Limb (tissue), 2 donors: ENCODE measurements around the gene BCL6.

Experiments used
- DNase-seq, 2 donors: peaks; one replicate each; pipeline ENCODE4 v3.0.0-alpha.2; 2016; ENCODE audit errors: extremely low spot score in 2 of 2

The BCL6 gene

DNA sequence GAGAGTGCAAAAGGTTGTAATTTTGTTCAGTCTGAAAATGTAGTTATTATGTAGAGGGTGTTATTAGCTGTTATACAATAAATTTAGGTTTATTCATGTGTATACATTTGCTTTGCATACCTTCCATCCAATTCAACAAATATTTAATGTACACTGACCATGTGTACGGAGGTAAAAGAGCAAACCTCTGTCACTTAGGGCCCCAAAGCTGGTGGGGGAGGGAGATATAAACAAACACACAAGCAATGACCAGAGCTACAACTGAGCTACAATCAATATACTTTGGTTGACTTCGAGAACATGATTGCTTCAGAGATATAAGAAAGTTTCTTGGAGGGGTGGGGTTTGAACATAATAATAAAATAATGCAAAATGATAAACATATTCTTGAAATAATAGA lies 17.5 kb upstream of the BCL6 start:
- DNase-seq: no peak

DNA sequence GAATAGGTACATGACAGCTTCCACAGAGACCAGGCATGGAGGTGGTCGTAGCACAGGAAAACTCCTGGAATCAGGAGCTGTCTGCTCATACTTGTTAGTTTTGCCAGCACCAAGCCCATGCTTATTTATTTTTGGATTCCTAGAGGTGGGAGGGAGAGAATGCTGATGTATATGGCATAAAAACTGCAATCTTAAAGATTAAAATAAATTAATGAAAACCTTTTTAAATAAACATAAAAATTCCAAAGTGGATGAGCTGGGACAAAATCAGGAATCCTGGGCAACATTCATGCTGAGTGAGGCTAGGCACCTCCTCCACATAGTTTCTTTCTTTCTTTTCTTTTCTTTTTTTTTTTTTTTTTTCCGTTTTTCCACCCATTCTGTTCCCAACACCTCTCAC lies 14.3 kb upstream of the BCL6 start:
- no peak for DNase-seq

DNA sequence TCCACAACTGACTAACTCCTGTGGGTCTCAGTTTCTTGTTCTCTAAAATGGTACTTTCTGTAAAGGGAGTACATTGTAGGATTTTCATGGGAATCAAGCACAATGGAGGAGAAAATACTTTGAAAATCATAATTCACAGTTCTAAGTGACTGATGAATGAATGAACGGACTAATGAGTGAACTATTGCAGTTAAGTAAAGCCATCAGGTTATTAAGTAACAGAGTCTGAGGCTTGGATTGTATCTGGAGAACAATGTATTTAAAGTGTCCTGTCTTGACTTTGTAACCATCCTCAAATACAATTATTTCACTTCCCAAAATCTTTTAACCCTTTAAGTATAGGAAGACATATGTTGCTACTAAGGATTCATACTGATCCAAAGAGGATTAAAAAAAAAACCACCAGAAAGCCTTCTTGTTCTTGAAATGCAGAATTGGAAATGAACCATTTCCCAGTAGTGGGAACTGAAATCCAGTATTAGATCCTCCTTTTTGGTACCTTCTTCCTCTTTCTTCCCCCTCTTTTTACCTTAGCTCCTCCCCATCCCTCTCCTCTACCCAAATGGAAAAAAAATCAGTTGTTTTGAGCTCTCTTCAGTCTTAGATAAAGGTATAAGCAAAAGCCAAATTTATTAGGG lies 13.2 kb upstream of the BCL6 start:
- no peak for DNase-seq

DNA sequence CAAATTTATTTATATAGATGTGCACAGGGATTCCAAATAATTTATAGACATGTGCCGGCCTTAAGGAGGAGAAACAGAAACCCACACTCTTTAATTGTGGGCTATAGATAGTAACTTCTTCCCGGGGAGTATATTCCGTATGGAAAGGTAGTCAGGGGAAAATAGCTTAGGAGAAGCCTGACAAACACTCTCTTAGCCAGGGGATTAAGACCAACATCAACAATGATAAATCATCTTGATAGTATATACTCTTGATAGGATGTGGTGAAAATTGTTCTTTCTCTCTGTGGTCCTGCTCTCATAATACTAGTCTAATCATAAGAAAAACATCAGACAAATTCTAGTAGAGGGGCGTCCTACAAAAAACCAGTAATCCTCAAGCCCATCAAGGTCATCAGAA lies 8.2 kb upstream of the BCL6 start:
- DNase-seq: no peak

DNA sequence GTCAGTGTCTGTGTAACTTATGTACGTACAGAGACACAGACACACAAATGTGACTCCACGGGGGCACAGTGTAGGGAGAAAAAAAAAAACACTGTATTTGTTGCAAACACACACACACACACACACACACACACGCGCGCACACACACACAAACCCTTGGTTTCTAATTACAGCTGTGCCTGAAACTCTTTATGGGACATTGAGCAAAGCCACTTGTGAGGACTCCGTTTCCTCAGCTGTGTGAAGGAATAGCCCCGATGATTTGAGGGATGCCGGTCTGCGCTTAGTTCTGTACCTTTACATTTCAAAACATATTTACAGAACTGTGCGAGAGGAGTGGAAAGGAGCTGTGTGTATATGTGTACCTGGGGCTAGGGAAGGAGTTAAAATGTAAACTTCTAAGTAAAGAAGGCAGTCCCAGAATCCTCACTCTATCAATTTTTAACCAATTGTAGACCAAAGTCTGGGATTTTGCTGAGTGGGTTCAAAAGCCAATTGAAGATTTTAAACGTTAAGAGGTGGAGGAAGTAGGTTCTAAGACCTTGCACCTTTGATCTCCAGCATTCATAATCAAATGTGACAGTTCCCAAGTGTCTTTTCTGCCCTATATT lies 5.3 kb upstream of the BCL6 start:
- DNase-seq: peak in 1 of 2 donors; percentile 67

DNA sequence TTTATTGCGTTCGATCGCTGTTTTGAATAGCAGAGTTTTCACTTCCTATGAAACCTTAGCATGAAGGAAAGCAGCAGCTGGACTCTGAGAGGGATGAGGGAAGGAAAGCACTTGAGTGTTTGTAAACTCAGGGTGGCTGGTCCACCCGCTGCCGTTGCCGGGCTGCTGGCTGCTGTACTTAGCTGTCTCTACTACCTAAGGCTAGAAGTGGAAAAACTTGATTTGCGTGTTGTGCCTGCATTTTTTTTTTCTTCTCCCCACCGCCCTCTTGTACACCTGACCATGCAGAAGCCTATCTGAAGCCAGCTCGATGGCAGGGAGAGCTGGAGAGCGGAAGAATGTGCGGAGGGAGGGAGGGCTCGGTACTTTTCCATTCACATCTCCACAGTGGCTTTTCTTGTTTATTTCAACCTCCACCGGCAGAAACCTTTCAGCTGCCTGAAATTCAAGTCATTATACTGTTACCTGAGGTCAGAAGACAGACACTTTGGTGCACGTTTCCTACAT lies 4.8 kb upstream of the BCL6 start:
- peak; percentile 63 to 68 for DNase-seq

DNA sequence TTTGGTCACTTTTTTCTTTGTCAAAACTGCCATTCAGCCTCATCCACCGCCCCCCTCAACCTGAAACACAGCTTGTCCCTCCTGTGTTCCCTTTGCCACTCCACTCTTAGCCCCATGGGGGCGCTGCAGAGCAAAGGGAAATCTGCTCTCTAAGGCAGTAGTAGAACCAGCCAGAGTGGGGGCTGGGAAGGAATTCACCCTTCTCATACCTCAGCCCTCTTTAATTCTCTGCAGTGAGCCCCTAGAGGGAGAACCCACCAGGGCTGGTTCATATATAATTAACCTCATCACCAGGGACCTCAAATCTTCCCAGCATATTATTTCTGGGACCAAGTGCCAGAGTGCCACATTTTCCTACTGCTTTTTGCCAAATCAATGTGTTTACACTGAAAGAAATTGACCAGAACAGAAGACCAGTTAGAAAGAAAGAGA lies 2.8 kb upstream of the BCL6 start:
- peak; percentile 84 to 92 for DNase-seq

DNA sequence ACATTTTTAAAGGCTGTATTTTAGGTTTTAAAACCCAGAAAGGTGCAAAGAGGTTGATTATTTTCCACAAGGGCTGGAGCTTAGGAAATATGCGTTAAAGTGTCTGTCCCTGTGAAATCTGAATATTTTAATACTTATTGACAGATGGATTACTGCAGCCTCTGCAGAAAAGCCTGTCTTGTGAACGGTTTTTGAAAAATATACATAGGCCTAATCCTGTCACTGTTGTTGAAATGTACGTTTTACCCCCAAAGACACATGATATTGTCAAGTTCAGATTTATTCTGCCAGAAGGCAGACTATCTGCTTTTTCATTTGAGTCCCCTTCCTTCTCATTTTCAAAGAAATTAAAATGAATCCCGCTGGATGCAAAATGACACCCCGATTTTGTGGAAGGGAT lies 2.2 kb upstream of the BCL6 start:
- DNase-seq: no peak

DNA sequence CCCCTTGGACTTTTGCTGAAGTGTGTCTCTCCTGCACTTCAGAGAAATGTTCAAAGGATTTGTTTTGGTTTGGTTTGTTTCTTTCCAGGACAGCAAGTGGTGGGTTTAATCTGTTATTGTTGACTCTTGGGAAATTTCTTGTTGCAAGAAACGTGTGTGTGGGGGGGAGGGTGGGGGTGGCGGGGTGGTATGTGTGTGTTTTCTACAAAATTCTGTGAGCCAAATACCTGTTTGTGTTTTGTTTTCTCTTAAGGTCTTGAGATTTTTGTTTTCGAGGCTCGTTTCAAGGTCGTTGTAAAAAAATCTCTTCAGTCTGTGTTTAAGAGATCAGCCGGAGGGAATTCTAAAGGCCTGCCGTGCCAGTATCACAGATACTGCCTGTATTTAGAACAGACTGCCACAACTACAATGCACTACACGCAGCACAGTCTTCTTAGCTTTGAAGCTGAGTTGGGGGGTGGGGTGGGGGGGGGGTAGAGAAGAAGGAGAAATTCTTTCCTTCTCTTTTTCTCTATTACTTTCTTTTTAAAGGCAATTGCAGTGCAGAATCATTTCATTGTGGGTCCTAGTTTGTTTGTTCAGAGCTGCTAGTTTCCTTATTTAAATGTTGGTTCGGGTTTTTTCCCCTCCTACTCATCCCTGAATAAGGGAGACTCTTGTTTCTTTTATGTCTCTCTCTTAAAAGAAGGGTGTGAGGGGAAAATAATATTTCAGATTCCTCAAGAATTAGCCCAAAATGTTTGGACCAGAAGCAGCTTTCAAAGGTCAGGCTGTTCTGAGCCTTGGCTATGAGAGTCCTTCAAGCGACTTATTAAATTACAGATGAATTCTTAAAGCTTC lies 1.4 kb upstream of the BCL6 start:
- DNase-seq: peak; percentile 55 to 64

DNA sequence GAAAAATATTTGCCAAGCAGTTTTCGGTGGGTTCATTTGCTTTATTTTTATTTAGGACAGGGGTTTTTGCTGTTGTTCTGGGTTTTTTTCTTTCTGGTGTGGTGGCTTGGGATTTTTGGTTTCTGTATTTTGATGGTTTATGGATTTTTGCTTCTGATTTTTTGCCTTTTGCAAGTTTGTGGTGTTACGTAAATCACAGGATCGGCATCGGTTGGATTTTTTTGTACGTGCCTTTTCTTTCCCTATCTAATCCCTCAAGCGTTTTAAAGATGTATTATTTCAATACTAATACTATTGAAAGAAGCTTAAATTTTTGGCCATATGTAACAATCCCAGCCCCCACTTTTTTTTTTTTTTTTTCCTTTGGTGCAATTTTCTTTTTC lies 782 bp upstream of the BCL6 start:
- no peak for DNase-seq

DNA sequence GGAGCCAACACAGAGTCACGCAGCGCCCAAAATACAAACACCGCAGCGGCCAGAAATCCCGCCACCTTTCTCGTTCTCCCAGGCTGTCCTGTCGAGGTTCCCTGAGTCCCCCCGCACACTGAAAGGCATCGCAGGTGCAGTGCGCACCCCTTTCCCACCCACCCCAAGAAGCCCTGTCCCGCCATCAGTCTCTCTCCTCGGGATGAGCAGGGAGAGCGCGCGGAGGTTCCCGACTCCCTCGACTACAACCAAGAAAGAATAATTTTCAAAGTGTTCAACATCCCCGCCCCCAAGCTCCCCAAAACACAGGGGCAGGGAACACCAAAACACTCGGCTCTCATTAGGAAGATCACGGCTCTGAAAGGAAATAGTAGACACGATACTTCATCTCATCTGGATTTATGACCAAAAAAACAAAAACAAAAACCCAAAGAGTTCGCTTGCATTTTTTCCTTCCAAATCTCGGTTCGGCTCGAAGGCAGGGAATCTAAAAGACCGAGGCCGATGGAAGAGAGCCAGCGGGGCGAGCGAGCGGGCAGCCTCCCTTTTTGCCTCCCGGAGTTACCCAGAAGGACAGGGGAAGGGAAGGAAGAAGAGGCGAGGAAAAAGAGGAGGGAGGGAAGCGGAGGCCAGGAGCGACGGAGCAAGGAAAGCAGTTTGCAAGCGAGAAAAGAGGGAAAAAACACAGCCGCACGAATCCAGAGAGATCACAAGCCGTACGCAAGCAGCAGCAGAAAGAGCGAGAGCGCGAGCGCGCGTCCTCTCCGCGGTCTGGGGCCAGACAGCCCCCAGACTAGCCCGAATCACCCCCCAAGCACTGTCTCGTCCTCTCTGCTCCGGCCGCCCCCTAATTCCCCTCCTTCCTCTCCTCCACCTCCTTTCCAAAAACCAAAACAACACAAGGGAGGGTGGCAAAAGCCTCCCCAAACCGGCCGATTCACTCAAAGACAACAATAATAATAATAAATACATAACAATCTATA lies 808 bp downstream of the BCL6 start:
- peak; percentile 75 to 79 for DNase-seq

DNA sequence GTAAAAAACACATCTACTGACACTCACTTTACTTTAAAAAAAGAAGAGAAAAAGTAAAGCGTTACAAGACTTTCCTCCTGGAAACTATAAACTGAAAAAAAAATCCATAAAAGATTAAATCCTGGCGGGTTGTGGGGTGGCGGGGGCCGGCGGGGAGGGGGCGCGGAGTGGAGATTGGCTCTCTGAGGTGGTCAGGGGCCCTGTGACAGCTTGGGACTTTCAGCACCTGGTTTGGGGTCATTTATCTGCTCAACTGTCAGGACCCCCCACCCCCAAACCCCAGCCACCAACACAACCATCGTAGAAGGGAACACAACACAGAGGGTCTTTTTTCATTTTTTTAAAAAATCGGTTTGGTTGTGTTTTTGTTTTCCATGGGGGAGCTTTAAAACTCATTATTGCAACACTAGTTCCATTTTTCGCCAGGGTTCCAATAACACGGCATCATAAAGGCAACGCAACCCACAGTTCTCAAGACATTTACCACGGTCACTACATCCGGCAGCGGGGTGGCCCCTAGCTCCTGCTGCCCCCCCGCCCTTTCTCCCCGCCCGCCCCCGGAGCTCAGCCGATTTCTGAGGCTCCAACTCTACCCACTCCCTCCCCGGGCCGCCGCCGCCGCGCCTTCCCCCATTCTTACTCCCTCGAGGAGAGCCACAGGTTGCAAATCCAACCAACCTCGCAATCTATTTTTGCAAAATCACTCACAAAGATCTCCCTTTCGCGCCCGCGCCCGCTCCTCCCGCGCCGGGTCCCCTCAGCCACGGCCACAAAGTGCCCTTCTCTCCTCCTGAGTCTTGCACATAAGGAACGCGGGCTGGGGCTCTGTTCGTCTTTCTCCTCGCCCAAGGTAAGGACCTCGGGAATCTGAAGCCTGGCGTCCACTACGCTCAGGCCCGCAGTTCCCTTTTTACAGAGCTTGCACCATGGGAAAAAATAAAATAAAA lies 1.8 kb downstream of the BCL6 start:
- peak; percentile 31 to 82 for DNase-seq

DNA sequence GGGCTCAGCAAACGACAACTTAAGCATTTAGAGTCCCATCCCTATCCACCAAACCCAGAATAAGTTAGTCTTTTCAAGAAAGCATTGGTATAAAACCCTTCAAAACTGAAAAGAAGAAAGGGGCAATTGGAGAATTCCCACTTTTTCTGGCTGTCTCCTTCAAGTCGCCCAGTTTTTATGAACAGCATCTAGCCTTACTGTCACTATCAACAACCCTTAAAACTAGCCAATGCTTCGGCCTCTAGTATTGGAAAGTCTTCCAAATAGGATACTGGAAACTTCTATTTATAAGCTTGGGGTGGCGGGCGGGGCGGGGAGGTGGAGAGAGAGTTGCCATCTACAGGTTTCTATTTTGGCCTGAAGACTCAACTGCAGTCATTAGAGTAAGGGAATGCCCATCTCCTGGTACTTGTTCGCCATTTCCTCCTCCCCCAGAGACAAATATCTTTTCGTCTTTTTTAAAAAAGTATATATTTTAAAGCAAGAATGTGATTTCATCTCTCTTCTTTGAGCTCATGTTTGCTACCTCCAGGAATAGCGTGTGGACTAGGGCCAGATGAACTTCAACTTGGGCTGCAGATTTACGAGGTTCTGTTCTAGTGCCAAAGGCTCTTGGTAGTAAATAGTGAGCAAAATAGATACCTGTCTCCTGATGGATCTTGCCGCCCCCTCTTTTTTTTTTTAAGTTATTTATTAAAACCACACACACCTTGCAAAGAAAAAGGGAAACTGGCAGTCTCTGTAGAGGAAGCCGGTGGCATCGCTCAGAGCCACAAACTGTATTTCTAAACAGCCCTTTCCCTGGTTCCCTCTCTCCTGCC lies 2.7 kb downstream of the BCL6 start:
- DNase-seq: peak in 1 of 2 donors; percentile 45

DNA sequence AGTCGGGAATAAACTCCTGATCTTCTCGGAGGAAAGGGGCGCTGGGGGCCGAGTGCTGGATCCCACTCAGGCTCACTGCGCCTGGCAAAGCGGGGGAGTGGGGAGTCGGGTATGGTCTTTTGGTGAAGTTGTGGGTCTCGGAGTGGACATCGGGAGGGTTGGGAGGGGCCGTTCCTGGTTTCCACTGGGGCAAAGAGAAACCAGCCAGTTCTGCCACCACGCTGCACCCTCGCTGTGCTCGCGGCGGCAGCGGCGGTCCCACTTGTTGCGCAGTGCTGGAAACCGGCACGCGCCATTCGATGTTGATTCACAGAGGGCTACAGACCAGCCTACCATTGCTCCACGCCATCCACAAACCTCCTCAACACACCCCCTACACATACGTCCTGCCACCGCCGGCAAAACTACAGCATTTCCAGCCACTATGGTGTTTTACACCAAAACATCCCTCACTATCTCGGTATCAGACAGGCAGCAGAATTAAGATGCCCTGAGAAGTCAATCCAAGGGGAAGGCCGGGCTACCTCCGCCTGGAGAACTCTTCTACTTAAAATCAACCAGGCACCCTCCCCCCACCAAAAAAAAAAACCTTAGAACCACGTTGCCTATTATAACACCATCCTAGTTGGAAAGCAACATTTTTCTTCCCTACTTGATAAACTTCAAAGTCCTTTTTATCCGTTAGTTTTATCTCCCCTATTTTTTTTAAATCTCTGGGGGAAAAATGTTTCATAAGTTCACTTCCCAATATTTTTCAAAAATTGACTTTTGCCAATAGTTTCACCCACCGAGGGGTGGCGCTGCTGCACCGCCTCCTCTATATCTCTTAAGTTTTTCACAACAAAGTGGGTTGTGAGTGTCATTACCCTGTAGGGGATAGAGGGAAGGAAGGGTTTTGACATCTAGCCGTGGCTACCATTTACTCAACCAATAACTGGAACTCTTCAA lies 3.6 kb downstream of the BCL6 start:
- DNase-seq: peak; percentile 79 to 81

DNA sequence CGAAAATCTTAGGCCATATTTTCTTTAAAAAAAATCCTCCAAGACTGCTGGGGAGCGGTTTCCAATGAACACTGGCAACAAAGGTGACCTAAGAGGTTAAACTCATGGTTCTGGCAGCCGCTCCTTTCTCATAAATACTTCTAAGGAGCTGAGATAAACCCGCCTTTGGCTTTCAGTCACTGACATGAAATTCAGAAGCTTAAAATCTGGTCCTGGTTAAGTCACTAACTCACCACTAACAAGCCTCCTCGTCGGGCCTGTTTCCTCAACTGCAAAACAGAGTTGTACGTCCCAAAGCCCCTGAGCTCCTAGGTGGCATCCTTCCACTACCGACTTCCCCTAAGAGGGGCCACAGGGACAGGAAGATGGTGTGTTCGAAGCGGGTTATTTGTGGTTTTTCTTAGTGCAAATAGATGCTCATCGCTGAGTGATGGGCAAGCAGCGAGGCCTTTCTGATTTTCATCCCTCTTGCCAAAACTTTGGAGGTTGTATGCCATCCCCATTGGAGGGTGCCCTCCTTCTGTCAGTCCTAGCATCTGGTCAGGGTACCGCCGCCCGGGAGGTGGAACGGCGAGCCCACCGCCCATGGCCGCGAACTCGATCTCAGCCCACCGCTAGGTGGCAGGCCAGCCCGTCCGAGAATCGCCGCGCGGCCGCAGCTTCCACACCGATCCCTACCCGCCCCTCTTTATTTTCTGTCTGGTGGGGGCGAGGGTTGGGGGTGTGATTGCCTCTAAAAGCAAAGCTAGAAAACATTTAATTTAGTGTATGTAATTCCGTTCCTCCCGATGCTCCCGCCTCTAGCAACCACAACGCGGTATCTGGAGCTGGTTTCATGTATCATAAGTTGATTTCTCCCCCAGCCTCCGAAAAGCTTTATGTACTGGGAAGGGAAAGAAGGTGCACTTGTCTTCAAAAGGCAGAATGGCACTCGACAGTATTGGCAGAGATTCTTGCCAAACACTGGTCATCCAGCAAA lies 4.6 kb downstream of the BCL6 start:
- peak; percentile 85 to 90 for DNase-seq

DNA sequence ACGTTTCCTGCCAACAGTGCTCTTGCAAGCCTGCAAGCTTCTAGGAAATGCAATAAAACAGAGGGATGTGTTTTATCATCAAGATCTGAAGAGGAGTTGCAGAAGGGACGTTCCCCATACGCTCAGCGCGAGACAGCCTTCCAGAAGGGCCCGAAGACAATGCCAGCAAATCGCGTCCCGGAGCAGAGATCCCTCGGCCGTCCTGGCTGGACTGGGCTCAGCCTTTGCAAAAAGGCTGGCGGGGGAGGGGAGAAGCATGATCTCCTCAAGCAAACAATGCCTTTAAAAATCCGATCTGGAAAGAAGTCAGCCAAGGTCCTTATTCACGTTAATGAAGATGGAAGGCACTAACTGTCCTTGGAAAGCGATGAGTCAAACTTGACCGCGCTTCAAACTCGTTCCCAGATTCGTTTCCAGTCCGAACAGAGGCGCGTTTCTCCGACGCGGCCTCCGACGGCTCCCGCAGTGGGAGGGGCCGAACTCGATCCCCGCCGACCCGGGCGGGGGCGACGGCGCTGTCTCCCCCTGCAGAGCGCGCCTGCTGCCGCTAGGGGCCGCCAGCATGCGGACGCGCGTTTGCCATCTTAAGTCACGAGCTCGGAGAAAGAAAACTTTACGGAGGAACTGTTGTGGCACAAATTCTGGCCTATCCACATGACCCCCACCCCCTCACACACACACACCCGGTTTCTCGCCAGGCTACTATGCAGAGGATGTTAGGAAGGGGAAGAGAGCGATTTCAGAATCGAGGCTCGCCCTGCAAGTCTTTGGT lies 5.5 kb downstream of the BCL6 start:
- DNase-seq: peak; percentile 90 to 94
